Measurements from ENCODE around the gene DARS2. TPM values are rescaled to one million over a fixed set of nuclear protein-coding genes. Genes with fewer than 3 reads are reported as not detected.

The DARS2 gene
- total RNA-seq, 1 experiment from 2014 or later: 77.3 TPM

DNA sequence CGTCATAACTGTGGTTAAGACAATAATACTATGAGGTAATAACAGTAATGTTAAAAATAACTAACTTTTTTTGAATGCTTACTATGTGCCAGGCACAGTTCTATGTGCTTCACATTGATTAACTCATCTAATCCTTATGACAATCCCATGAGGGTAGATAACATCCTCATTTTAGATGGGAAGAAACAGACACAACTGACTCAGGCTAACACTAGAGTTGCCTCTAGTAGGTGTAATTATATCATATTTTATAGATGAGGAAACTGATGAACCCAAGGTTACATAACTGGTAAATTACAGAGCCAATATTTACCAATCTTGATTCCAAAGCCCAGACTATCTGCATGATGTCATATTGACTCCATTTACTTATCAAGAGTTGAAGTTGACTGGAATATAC lies 69.1 kb downstream of the DARS2 start:
- no peak overlapping the region for H3K4me3 ChIP-seq (ENCODE audit: low read length)
- no peak overlapping the region for H3K9ac ChIP-seq (ENCODE audit: low read length)
- no peaks in the 10 kb centered on the region for H4K20me1 ChIP-seq (ENCODE audit: low read length)
- POLR2A ChIA-PET (ENCODE audit: unreplicated experiment): no interaction called here
- H3K27me3 ChIP-seq (ENCODE audit: low read length): no peaks in the 10 kb centered on the region
- no peaks in the 10 kb centered on the region for H3K79me2 ChIP-seq (ENCODE audit: low read length)
- no peak for TF ChIP-seq EZH2phosphoT487 (IDR thresholded peaks at IDR 0.05; ENCODE audit: borderline replicate concordance, low read length)
- TF ChIP-seq, protein P1, sequence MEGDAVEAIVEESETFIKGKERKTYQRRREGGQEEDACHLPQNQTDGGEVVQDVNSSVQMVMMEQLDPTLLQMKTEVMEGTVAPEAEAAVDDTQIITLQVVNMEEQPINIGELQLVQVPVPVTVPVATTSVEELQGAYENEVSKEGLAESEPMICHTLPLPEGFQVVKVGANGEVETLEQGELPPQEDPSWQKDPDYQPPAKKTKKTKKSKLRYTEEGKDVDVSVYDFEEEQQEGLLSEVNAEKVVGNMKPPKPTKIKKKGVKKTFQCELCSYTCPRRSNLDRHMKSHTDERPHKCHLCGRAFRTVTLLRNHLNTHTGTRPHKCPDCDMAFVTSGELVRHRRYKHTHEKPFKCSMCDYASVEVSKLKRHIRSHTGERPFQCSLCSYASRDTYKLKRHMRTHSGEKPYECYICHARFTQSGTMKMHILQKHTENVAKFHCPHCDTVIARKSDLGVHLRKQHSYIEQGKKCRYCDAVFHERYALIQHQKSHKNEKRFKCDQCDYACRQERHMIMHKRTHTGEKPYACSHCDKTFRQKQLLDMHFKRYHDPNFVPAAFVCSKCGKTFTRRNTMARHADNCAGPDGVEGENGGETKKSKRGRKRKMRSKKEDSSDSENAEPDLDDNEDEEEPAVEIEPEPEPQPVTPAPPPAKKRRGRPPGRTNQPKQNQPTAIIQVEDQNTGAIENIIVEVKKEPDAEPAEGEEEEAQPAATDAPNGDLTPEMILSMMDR (conservative IDR thresholded peaks at IDR 0.05; ENCODE audit: low read depth, low read length): no peak
- no peak for TF ChIP-seq EZH2 (IDR thresholded peaks at IDR 0.05; ENCODE audit: low read length, unreplicated experiment)
- ATAC-seq: no peak
- no peak overlapping the region for H2AFZ ChIP-seq (ENCODE audit: low read length)
- H3K9me2 ChIP-seq (replicated peaks; ENCODE audit: low read length): no peaks in the 10 kb centered on the region
- CTCF ChIA-PET: no interaction called here
- H3K9me3 ChIP-seq (ENCODE audit: low read length): no peaks in the 10 kb centered on the region
- no TSS peak for BruUV-seq (replicated peaks)
- no peaks in the 10 kb centered on the region for H3K36me3 ChIP-seq (ENCODE audit: low read depth, low read length)
- H3K4me1 ChIP-seq (ENCODE audit: insufficient read depth, low read length): no peaks in the 10 kb centered on the region
- no peaks in the 10 kb centered on the region for H3F3A ChIP-seq (ENCODE audit: low read length, unreplicated experiment)
- intact Hi-C loops (cut with micrococcal nuclease): no loop called here
- H3K27ac ChIP-seq (ENCODE audit: low read length): no peak overlapping the region
- DNase-seq: no peak
- no peak overlapping the region for H3K4me2 ChIP-seq (ENCODE audit: low read length)

DNA sequence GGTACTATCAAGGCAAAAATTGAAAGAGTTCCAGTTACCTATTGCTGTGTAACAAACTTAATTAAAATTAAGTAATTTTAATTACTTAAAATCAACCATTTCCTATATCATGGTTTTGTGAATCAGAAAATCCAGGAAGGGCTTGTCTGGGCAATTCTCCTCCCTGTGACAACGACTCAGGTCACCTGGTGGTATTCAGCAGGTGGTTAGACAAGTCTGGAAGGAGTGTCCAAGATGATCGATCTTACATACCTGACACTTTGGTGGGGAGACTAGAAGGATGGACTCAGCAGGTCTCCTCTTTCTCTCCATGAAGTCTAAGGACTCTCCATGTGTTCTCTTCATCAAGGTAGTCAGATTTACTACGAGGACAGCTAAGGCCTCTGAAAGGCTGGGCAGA lies 69.7 kb downstream of the DARS2 start:
- Histone ChIP-seq H3K4me1 (ENCODE audit: insufficient read depth, low read length) (no peaks in the 10 kb centered on the region), H3K79me2 (ENCODE audit: low read length) (no peaks in the 10 kb centered on the region), H3K36me3 (ENCODE audit: low read depth, low read length) (no peaks in the 10 kb centered on the region), H3K9me3 (ENCODE audit: low read length) (no peaks in the 10 kb centered on the region), H3F3A (ENCODE audit: low read length, unreplicated experiment) (no peaks in the 10 kb centered on the region), H3K4me3 (ENCODE audit: low read length) (no peak overlapping the region), H3K4me2 (ENCODE audit: low read length) (no peak overlapping the region), H3K9me2 (replicated peaks; ENCODE audit: low read length) (no peaks in the 10 kb centered on the region), H4K20me1 (ENCODE audit: low read length) (no peaks in the 10 kb centered on the region), H3K27ac (ENCODE audit: low read length) (no peak overlapping the region), H3K27me3 (ENCODE audit: low read length) (no peaks in the 10 kb centered on the region), H2AFZ (ENCODE audit: low read length) (no peak overlapping the region), H3K9ac (ENCODE audit: low read length) (no peak overlapping the region)
- BruUV-seq (replicated peaks): no TSS peak
- no peak for ATAC-seq
- DNase-seq: no peak
- no peak for TF ChIP-seq EZH2phosphoT487 (IDR thresholded peaks at IDR 0.05; ENCODE audit: borderline replicate concordance, low read length)
- TF ChIP-seq, protein P1 (conservative IDR thresholded peaks at IDR 0.05; ENCODE audit: low read depth, low read length): no peak
- no peak for TF ChIP-seq EZH2 (IDR thresholded peaks at IDR 0.05; ENCODE audit: low read length, unreplicated experiment)
- intact Hi-C loops (cut with micrococcal nuclease): no loop called here
- POLR2A ChIA-PET (ENCODE audit: unreplicated experiment): no interaction called here
- CTCF ChIA-PET: no interaction called here

DNA sequence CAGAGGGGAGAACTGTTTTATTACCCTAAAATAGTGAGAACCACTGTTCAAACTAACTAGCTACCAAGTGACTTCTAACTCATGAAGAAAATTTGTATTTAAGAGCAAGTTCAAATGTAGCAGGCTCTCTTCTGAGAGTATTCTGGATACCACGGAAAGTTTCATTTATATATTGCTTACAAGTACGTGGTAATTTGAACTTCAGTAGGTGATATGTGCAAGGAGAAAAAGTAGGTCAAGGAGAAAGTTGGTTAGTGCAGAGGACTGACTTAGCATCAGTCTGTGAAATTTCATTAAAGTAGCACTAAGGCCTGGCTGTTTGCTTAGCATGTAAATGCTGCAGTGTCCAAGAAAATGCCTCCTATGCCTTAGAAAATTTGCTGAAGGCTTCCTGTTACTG lies 76.0 kb downstream of the DARS2 start:
- Histone ChIP-seq H2AFZ (ENCODE audit: low read length) (no peak overlapping the region), H3K4me1 (ENCODE audit: insufficient read depth, low read length) (no peaks in the 10 kb centered on the region), H4K20me1 (ENCODE audit: low read length) (no peaks in the 10 kb centered on the region), H3K9me3 (ENCODE audit: low read length) (no peaks in the 10 kb centered on the region), H3K27ac (ENCODE audit: low read length) (no peak overlapping the region), H3K9ac (ENCODE audit: low read length) (no peak overlapping the region), H3K36me3 (ENCODE audit: low read depth, low read length) (no peaks in the 10 kb centered on the region), H3K4me2 (ENCODE audit: low read length) (no peak overlapping the region), H3F3A (ENCODE audit: low read length, unreplicated experiment) (no peaks in the 10 kb centered on the region), H3K4me3 (ENCODE audit: low read length) (no peak overlapping the region), H3K79me2 (ENCODE audit: low read length) (no peaks in the 10 kb centered on the region), H3K27me3 (ENCODE audit: low read length) (no peaks in the 10 kb centered on the region), H3K9me2 (replicated peaks; ENCODE audit: low read length) (no peaks in the 10 kb centered on the region)
- DNase-seq (no peak), ATAC-seq (no peak)
- POLR2A ChIA-PET (ENCODE audit: unreplicated experiment): no interaction called here
- TF ChIP-seq, protein P1 (conservative IDR thresholded peaks at IDR 0.05; ENCODE audit: low read depth, low read length): no peak
- TF ChIP-seq EZH2 (IDR thresholded peaks at IDR 0.05; ENCODE audit: low read length, unreplicated experiment) (no peak), EZH2phosphoT487 (IDR thresholded peaks at IDR 0.05; ENCODE audit: borderline replicate concordance, low read length) (no peak)
- CTCF ChIA-PET: no interaction called here
- intact Hi-C loops (cut with micrococcal nuclease): no loop called here
- no TSS peak for BruUV-seq (replicated peaks)
